Transverse colon (tissue), 4 donors: Measurements from ENCODE around the gene ADK.

Experiments
- CTCF ChIP-seq, 5 experiments: fragments of 200-600 bp in 3 of 5; fragments of 450-650 bp in 2 of 5; sonication (generic) in 3 of 5; IDR thresholded peaks; 1 replicate in 2 of 5; 2 replicates in 3 of 5; pipeline ENCODE4 v1.5.1; 2016 to 2017; ENCODE audit warnings: antibody characterized with exemption in 5 of 5, inconsistent platforms in 3 of 5, mild to moderate bottlenecking in 2 of 5, moderate library complexity in 1 of 5
- EP300 ChIP-seq: sonication (generic); formaldehyde crosslinking; IDR thresholded peaks from one replicate; pipeline ENCODE4 v1.6.1; 2017; ENCODE audit warnings: antibody characterized with exemption, low read depth
- POLR2A ChIP-seq: fragments of 450-650 bp; IDR thresholded peaks from one replicate; pipeline ENCODE4 v1.6.1; 2016; ENCODE audit warnings: antibody characterized with exemption, mild to moderate bottlenecking, moderate library complexity
- POLR2AphosphoS5 ChIP-seq, 3 donors: sonication (generic); formaldehyde crosslinking; IDR thresholded peaks; one replicate each; pipeline ENCODE4 v1.6.1; 2016; ENCODE audit warnings: antibody characterized with exemption in 3 of 3

- no peak for TF ChIP-seq POLR2A
- TF ChIP-seq CTCF (IDR thresholded peaks at IDR 0.05) = no peak
- TF ChIP-seq POLR2AphosphoS5 (IDR thresholded peaks at IDR 0.05) = no peak
- no peak for TF ChIP-seq EP300
These were observed 494.7 kb downstream of the ADK start for GRCh38 chr10:74645692-74646091.
